H9 (cell line): ENCODE data around the gene KRTAP10-5. TPM values are rescaled to one million over a fixed set of nuclear protein-coding genes. Genes with fewer than 3 reads are reported as not detected.

Source experiments
- DNase-seq: peaks from one replicate; pipeline ENCODE4 v3.0.0-alpha.2; 2017
- H2AFZ ChIP-seq: one replicate; pipeline ENCODE4 v1.6.1; 2013; ENCODE audit warnings: mild to moderate bottlenecking, low read length, control low read depth, moderate library complexity
- H2AK5ac ChIP-seq: 2 replicates; pipeline ENCODE4 v1.6.1; 2013; ENCODE audit warnings: low read length, control low read depth, mixed read lengths; ENCODE audit not compliant: insufficient read length
- H2BK120ac ChIP-seq: one replicate; pipeline ENCODE4 v1.6.1; 2013; ENCODE audit warnings: low read depth, mild to moderate bottlenecking, low read length, control low read depth, inconsistent platforms; ENCODE audit not compliant: poor library complexity, severe bottlenecking
- H2BK12ac ChIP-seq: 2 replicates; pipeline ENCODE4 v1.6.1; 2013; ENCODE audit warnings: low read length, control low read depth, mixed read lengths, low read depth; ENCODE audit not compliant: insufficient read length
- H2BK15ac ChIP-seq: 2 replicates; pipeline ENCODE4 v1.6.1; 2013; ENCODE audit warnings: low read depth, low read length, control low read depth
- H2BK20ac ChIP-seq: one replicate; pipeline ENCODE4 v1.6.1; 2013; ENCODE audit warnings: low read depth, mild to moderate bottlenecking, low read length, control low read depth, inconsistent platforms; ENCODE audit not compliant: poor library complexity, severe bottlenecking
- H2BK5ac ChIP-seq: 2 replicates; pipeline ENCODE4 v1.6.1; 2013; ENCODE audit warnings: low read length, control low read depth, mixed read lengths; ENCODE audit not compliant: insufficient read length
- H3K14ac ChIP-seq: 2 replicates; pipeline ENCODE4 v1.6.1; 2013; ENCODE audit warnings: low read length, control low read depth; ENCODE audit not compliant: insufficient read depth
- H3K18ac ChIP-seq: 2 replicates; pipeline ENCODE4 v1.6.1; 2013; ENCODE audit warnings: low read depth, mild to moderate bottlenecking, mixed read lengths, low read length, control low read depth; ENCODE audit not compliant: insufficient read length
- H3K23ac ChIP-seq: 2 replicates; pipeline ENCODE4 v1.6.1; 2013; ENCODE audit warnings: low read length, control low read depth, mixed read lengths, low read depth; ENCODE audit not compliant: insufficient read length
- H3K23me2 ChIP-seq: 2 replicates; pipeline ENCODE4 v1.6.1; 2013; ENCODE audit warnings: low read depth, mild to moderate bottlenecking, mixed read lengths, low read length, control low read depth; ENCODE audit not compliant: insufficient read length, poor library complexity, severe bottlenecking
- H3K27ac ChIP-seq: 2 replicates; pipeline ENCODE4 v1.5.1; 2013; ENCODE audit warnings: low read length, control low read depth, mixed read lengths, low read depth; ENCODE audit not compliant: insufficient read length
- H3K27me3 ChIP-seq: 2 replicates; pipeline ENCODE4 v1.6.1; 2013; ENCODE audit warnings: low read length, control low read depth, inconsistent platforms; ENCODE audit not compliant: insufficient read depth
- H3K4ac ChIP-seq: 2 replicates; pipeline ENCODE4 v1.6.1; 2013; ENCODE audit warnings: low read depth, mild to moderate bottlenecking, control low read depth, inconsistent platforms, low read length, moderate library complexity
- H3K4me1 ChIP-seq: 2 replicates; pipeline ENCODE4 v1.6.1; 2013; ENCODE audit warnings: low read length, control low read depth, inconsistent platforms; ENCODE audit not compliant: insufficient read depth
- H3K4me2 ChIP-seq: 2 replicates; pipeline ENCODE4 v1.6.1; 2013; ENCODE audit warnings: low read length, control low read depth, mixed read lengths; ENCODE audit not compliant: insufficient read length, insufficient read depth
- H3K56ac ChIP-seq: 2 replicates; pipeline ENCODE4 v1.6.1; 2013; ENCODE audit warnings: low read depth, mild to moderate bottlenecking, mixed read lengths, low read length, control low read depth; ENCODE audit not compliant: insufficient read length
- H3K79me1 ChIP-seq: 2 replicates; pipeline ENCODE4 v1.6.1; 2013; ENCODE audit warnings: low read depth, mild to moderate bottlenecking, moderate library complexity, low read length, control low read depth, inconsistent platforms; ENCODE audit not compliant: insufficient read depth, poor library complexity, severe bottlenecking
- H3K79me2 ChIP-seq: 2 replicates; pipeline ENCODE4 v1.6.1; 2013; ENCODE audit warnings: low read length, control low read depth, inconsistent platforms; ENCODE audit not compliant: insufficient read depth
- H3K9ac ChIP-seq: 2 replicates; pipeline ENCODE4 v1.6.1; 2013; ENCODE audit warnings: low read length, control low read depth, mixed read lengths; ENCODE audit not compliant: insufficient read length; ENCODE audit errors: extremely low read depth
- H3K9me3 ChIP-seq: one replicate; pipeline ENCODE4 v1.6.1; 2013; ENCODE audit warnings: low read depth, low read length, inconsistent platforms; ENCODE audit not compliant: control insufficient read depth
- H3T11ph ChIP-seq: one replicate; pipeline ENCODE4 v1.6.1; 2013; ENCODE audit warnings: mild to moderate bottlenecking, low read length, control low read depth, inconsistent platforms
- H4K20me1 ChIP-seq: one replicate; pipeline ENCODE4 v1.6.1; 2013; ENCODE audit not compliant: control insufficient read depth, insufficient read length, insufficient read depth
- H4K5ac ChIP-seq: 2 replicates; pipeline ENCODE4 v1.6.1; 2013; ENCODE audit warnings: low read depth, mild to moderate bottlenecking, mixed read lengths, low read length, control low read depth; ENCODE audit not compliant: insufficient read length
- H4K8ac ChIP-seq: replicated peaks from 2 replicates; pipeline ENCODE4 v1.6.1; 2013; ENCODE audit warnings: low read length, control low read depth, mixed read lengths, low read depth; ENCODE audit not compliant: insufficient read length
- H4K91ac ChIP-seq: 2 replicates; pipeline ENCODE4 v1.6.1; 2013; ENCODE audit warnings: low read depth, mild to moderate bottlenecking, moderate library complexity, mixed read lengths, low read length, control low read depth; ENCODE audit not compliant: insufficient read length
- H3K27ac Mint-ChIP-seq, 3 experiments: 2 replicates in 2 of 3; 3 replicates in 1 of 3; pipeline ENCODE4 v1.8.0; 2020 to 2021; ENCODE audit warnings: mixed read lengths in 3 of 3, mild to moderate bottlenecking in 1 of 3, moderate library complexity in 1 of 3
- H3K27me3 Mint-ChIP-seq: 2 replicates; pipeline ENCODE4 v1.8.0; 2021; ENCODE audit warnings: low read depth, mild to moderate bottlenecking, moderate library complexity, mixed read lengths
- H3K36me3 Mint-ChIP-seq, 3 experiments: 2 replicates in 2 of 3; 3 replicates in 1 of 3; pipeline ENCODE4 v1.8.0; 2020 to 2021; ENCODE audit warnings: low read depth in 3 of 3, mixed read lengths in 3 of 3; ENCODE audit not compliant: insufficient read depth in 1 of 3
- H3K4me1 Mint-ChIP-seq, 2 experiments: 2 replicates each; pipeline ENCODE4 v1.8.0; 2020; ENCODE audit warnings: mixed read lengths in 2 of 2
- H3K4me3 Mint-ChIP-seq, 2 experiments: 2 replicates in 1 of 2; 3 replicates in 1 of 2; pipeline ENCODE4 v1.8.0; 2020 to 2021; ENCODE audit warnings: mild to moderate bottlenecking in 2 of 2, mixed read lengths in 2 of 2, moderate library complexity in 1 of 2
- H3K9me3 Mint-ChIP-seq, 2 experiments: 2 replicates in 1 of 2; 3 replicates in 1 of 2; pipeline ENCODE4 v1.8.0; 2020; ENCODE audit warnings: mild to moderate bottlenecking in 2 of 2, mixed read lengths in 2 of 2, moderate library complexity in 1 of 2
- CTCF ChIP-seq: fragments of 200-600 bp; sonication (generic); conservative IDR thresholded peaks from 3 replicates; pipeline ENCODE4 v1.8.0; 2021; ENCODE audit warnings: antibody characterized with exemption, mild to moderate bottlenecking
- WGBS: extraction: QIAGEN DNeasy Blood & Tissue Kit; methylation state at CpG from one replicate; pipeline ENCODE4 v1.1.7; 2013; ENCODE audit warnings: missing lambda C conversion rate, low lambda C conversion rate, mixed read lengths; ENCODE audit not compliant: insufficient read length; ENCODE audit errors: extremely low coverage; 5-methylcytosine and 5-hydroxymethylcytosine counted together
- total RNA-seq: library from RNA; stranded (reverse); gene quantifications from 2 replicates; pipeline ENCODE4 v1.2.1, GENCODE V29; 2021

KRTAP10-5 gene
- total RNA-seq, 1 experiment from 2014 or later: not detected

- no peak overlapping the region for H3K23ac ChIP-seq
- H3K27ac ChIP-seq: no peak overlapping the region
- no peaks in the 10 kb centered on the region for H3K79me2 ChIP-seq
- Mint-ChIP-seq H3K36me3 (no peaks in the 10 kb centered on the region), H3K4me1 (peaks cover 16 to 17% of the 10 kb centered on the region in 2 experiments), H3K27me3 (peaks cover 12% of the 10 kb centered on the region), H3K9me3 (no peaks in the 10 kb centered on the region; a peak in 1 of 5 replicates), H3K4me3 (no peak overlapping the region), H3K27ac (peak overlapping the region in 2 of 3 experiments; percentile 62 to 85; a peak in 3 of 7 replicates)
- H3K4me1 ChIP-seq: no peaks in the 10 kb centered on the region
- H2BK12ac ChIP-seq: no peak overlapping the region
- H3K14ac ChIP-seq: no peak overlapping the region; the same call in 1 of the 2 replicates
- no peak overlapping the region for H3K18ac ChIP-seq
- no peaks in the 10 kb centered on the region for H3K27me3 ChIP-seq
- DNase-seq: no peak
- H2BK5ac ChIP-seq: no peak overlapping the region
- no peak overlapping the region for H2BK120ac ChIP-seq
- no peak overlapping the region for H3K9ac ChIP-seq
- H3K79me1 ChIP-seq: no peaks in the 10 kb centered on the region
- no peak overlapping the region for H4K8ac ChIP-seq
- WGBS: no CpG with 5 or more reads among the region's 30 CpGs
- H3K4me2 ChIP-seq: no peak overlapping the region
- no peak overlapping the region for H2BK20ac ChIP-seq
- no peak overlapping the region for H4K5ac ChIP-seq
- no peak overlapping the region for H4K91ac ChIP-seq
- H2BK15ac ChIP-seq: no peak overlapping the region
- no peaks in the 10 kb centered on the region for H3K23me2 ChIP-seq
- no peak overlapping the region for H2AFZ ChIP-seq
- H3T11ph ChIP-seq: no peak overlapping the region
- no peak overlapping the region for H2AK5ac ChIP-seq
- H3K56ac ChIP-seq: no peak overlapping the region
- no peaks in the 10 kb centered on the region for H4K20me1 ChIP-seq
- H3K9me3 ChIP-seq: no peaks in the 10 kb centered on the region
- H3K4ac ChIP-seq: no peak overlapping the region
- TF ChIP-seq CTCF: no peak
Measured at GRCh38 chr21:44557491-44558328, 22.7 kb downstream of the KRTAP10-5 start.
